Left forelimb (tissue), 1 donor: ENCODE measurements around the gene DENND1C.

ENCODE experiments used
- DNase-seq: peaks from one replicate; pipeline ENCODE4 v3.0.0-alpha.2; 2018; ENCODE audit warnings: low spot score

Gene DENND1C

GRCh38 chr19:6424939-6425731 lies 56.5 kb downstream of the DENND1C start:
- DNase-seq: peak; percentile 99

- DNase-seq: no peak
Observed at GRCh38 chr19:6424195-6424938, 57.2 kb downstream of the DENND1C start, which contains the start of gene KHSRP. Gene KHSRP, minus strand, starts transcription at chr19:6424811. Its CDS starts 110 bp downstream, at chr19:6424701.

- no peak for DNase-seq
Observed at GRCh38 chr19:6423499-6424194, 57.9 kb downstream of the DENND1C start.

GRCh38 chr19:6421075-6422014 lies 60.2 kb downstream of the DENND1C start:
- no peak for DNase-seq

GRCh38 chr19:6418562-6418932 lies 63.0 kb downstream of the DENND1C start:
- no peak for DNase-seq

GRCh38 chr19:6417713-6418561 lies 63.6 kb downstream of the DENND1C start:
- DNase-seq: no peak
